ENCODE data around the gene RHOB. TPM values are rescaled to one million over a fixed set of nuclear protein-coding genes. Genes with fewer than 3 reads are reported as not detected.

The RHOB gene
- total and polyA plus RNA-seq, 2 experiments from 2014 or later = 146 to 429 TPM

DNA sequence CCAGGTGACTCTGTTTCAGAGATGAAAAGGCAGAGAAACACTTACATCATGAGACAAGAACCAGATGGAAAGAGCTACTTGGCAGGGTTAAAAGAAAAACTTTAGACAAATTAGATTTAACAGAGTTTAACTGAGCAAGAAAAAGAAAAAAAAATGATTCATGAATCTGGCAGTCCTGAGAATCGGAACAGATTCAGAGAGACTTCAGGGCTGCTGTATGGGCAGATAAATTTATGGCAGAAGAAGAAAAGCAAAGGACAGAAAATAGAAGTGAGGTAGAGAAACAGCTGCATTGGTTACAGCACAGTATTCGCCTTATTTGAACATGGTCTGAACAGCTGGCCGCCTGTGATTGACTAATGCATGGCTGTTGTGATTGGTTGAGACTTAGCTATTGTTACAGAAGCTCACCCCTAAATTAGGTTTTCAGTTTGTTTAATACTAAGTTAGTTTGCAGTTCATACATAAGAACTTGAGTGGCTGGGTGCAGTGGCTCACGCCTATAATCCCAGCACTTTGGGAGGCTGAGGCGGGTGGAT lies 43.0 kb upstream of the RHOB start:
- Histone ChIP-seq H3K9me2 (replicated peaks; ENCODE audit: insufficient read depth) (no peaks in the 10 kb centered on the region), H2AFZ (no peak overlapping the region), H3K27me3 (no peaks in the 10 kb centered on the region), H3K4me3 (no peak overlapping the region), H3K9me3 (ENCODE audit: low read depth) (no peaks in the 10 kb centered on the region), H3K4me1 (ENCODE audit: insufficient read depth) (no peaks in the 10 kb centered on the region), H4K20me1 (ENCODE audit: insufficient read depth, poor library complexity, severe bottlenecking) (no peaks in the 10 kb centered on the region), H3K27ac (no peak overlapping the region), H3K4me2 (no peak overlapping the region), H3K36me3 (replicated peaks; ENCODE audit: insufficient read depth, low read depth) (no peaks in the 10 kb centered on the region), H3K79me2 (no peaks in the 10 kb centered on the region)
- TF ChIP-seq EZH2phosphoT487 (IDR thresholded peaks at IDR 0.05; ENCODE audit: low read depth, severe bottlenecking, unreplicated experiment) = no peak
- TF ChIP-seq EZH2 (IDR thresholded peaks at IDR 0.05; ENCODE audit: borderline replicate concordance) = no peak
- TF ChIP-seq, protein P1, sequence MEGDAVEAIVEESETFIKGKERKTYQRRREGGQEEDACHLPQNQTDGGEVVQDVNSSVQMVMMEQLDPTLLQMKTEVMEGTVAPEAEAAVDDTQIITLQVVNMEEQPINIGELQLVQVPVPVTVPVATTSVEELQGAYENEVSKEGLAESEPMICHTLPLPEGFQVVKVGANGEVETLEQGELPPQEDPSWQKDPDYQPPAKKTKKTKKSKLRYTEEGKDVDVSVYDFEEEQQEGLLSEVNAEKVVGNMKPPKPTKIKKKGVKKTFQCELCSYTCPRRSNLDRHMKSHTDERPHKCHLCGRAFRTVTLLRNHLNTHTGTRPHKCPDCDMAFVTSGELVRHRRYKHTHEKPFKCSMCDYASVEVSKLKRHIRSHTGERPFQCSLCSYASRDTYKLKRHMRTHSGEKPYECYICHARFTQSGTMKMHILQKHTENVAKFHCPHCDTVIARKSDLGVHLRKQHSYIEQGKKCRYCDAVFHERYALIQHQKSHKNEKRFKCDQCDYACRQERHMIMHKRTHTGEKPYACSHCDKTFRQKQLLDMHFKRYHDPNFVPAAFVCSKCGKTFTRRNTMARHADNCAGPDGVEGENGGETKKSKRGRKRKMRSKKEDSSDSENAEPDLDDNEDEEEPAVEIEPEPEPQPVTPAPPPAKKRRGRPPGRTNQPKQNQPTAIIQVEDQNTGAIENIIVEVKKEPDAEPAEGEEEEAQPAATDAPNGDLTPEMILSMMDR (IDR thresholded peaks at IDR 0.05; ENCODE audit: poor library complexity) = no peak
- 92% methylated on average over 5 of the region's 5 CpGs for WGBS (ENCODE audit: low lambda C conversion rate, missing lambda C conversion rate)
- no peak for DNase-seq (ENCODE audit: low spot score)

DNA sequence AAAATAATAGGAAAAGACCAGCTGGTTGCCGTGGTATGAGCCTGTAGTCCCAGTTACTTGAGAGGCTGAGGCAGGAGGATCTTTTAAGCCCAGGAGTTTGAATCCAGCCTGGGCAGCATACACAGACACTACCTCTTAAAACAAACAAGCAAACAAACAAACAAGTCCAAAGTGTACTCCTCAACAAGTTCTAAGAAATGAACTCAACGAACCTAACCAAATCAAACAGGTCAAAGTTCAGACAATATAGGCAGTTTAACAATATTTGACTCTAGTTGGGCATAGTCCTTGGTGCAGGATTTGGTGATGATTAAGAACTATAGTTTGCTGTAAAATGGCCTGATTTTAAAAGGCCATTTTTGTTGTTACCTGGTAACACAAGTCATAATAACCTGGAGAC lies 41.9 kb upstream of the RHOB start:
- Histone ChIP-seq H2AFZ (no peak overlapping the region), H3K27ac (no peak overlapping the region), H3K4me3 (no peak overlapping the region), H3K9me3 (ENCODE audit: low read depth) (peaks cover 5% of the 10 kb centered on the region), H4K20me1 (ENCODE audit: insufficient read depth, poor library complexity, severe bottlenecking) (no peaks in the 10 kb centered on the region), H3K4me1 (ENCODE audit: insufficient read depth) (no peaks in the 10 kb centered on the region), H3K79me2 (no peaks in the 10 kb centered on the region), H3K9me2 (replicated peaks; ENCODE audit: insufficient read depth) (no peaks in the 10 kb centered on the region), H3K27me3 (no peaks in the 10 kb centered on the region), H3K4me2 (no peak overlapping the region), H3K36me3 (replicated peaks; ENCODE audit: insufficient read depth, low read depth) (no peaks in the 10 kb centered on the region)
- 77% methylated on average over 2 of the region's 2 CpGs for WGBS (ENCODE audit: low lambda C conversion rate, missing lambda C conversion rate)
- TF ChIP-seq EZH2phosphoT487 (IDR thresholded peaks at IDR 0.05; ENCODE audit: low read depth, severe bottlenecking, unreplicated experiment) (no peak), EZH2 (IDR thresholded peaks at IDR 0.05; ENCODE audit: borderline replicate concordance) (no peak)
- TF ChIP-seq, protein P1 (IDR thresholded peaks at IDR 0.05; ENCODE audit: poor library complexity) = no peak
- no peak for DNase-seq (ENCODE audit: low spot score)

DNA sequence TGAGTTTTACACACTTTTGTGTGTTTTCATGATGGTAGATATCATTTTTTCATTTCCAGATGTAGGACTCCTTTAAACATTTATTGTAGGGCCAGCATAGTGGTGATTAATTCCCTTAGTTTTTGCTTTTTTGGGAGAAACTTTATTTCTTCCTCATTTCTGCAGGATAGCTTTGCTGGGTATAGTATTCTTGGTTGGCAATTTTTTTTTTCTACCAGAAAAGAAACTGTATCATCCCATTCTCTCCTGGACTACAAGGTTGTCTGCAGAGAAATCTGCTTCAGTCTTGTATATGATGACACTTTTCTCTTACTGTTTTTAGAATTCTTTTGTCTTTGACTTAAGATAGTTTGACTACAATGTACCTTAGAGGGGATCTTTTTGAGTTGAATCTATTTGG lies 37.8 kb upstream of the RHOB start:
- H2AFZ ChIP-seq = no peak overlapping the region
- no peaks in the 10 kb centered on the region for H3K79me2 ChIP-seq
- DNase-seq (ENCODE audit: low spot score) = no peak
- H3K4me1 ChIP-seq (ENCODE audit: insufficient read depth) = no peaks in the 10 kb centered on the region
- H3K27ac ChIP-seq = no peak overlapping the region
- peaks cover 5% of the 10 kb centered on the region for H3K9me3 ChIP-seq (ENCODE audit: low read depth)
- no peaks in the 10 kb centered on the region for H3K27me3 ChIP-seq
- H3K9me2 ChIP-seq (replicated peaks; ENCODE audit: insufficient read depth) = no peaks in the 10 kb centered on the region
- no peaks in the 10 kb centered on the region for H4K20me1 ChIP-seq (ENCODE audit: insufficient read depth, poor library complexity, severe bottlenecking)
- no peaks in the 10 kb centered on the region for H3K36me3 ChIP-seq (replicated peaks; ENCODE audit: insufficient read depth, low read depth)
- TF ChIP-seq EZH2phosphoT487 (IDR thresholded peaks at IDR 0.05; ENCODE audit: low read depth, severe bottlenecking, unreplicated experiment) (no peak), EZH2 (IDR thresholded peaks at IDR 0.05; ENCODE audit: borderline replicate concordance) (no peak)
- TF ChIP-seq, protein P1 (IDR thresholded peaks at IDR 0.05; ENCODE audit: poor library complexity) = no peak
- H3K4me2 ChIP-seq = no peak overlapping the region
- H3K4me3 ChIP-seq = no peak overlapping the region

Data from hepatocyte (in vitro differentiated cells).